ENCODE results near the gene ARAP3.

ARAP3 gene

GRCh38 chr5:141641634-141642267 lies 40.3 kb downstream of the ARAP3 start:
- H3K27ac ChIP-seq, result 0 out of 2 replicates have a peak overlapping the region, but pooled peaks have one; percentile 9
- ChIA-PET POLR2A (ENCODE audit: low non-redundant PET) (interaction anchor here (0.7 kb wide), 1 partner anchor 9 kb away, joined by 3 read pairs; the partner anchor contains the start of gene FCHSD1), CTCF (interaction anchor here (1.3 to 2.1 kb wide), 3 partner anchors 23 to 50 kb away, joined by 6 to 7 read pairs (median 6); partner anchors contain the start of gene DIAPH1)
- DNase-seq (ENCODE audit: low spot score), result peak; percentile 93
- TF ChIP-seq CTCF (conservative IDR thresholded peaks at IDR 0.05; ENCODE audit: low read depth), result no peak

- DNase-seq (ENCODE audit: low spot score), result no peak
- no peak for TF ChIP-seq CTCF (conservative IDR thresholded peaks at IDR 0.05; ENCODE audit: low read depth)
- ChIA-PET CTCF (interaction anchor here (0.6 to 2.1 kb wide), 3 partner anchors 9 to 48 kb away, joined by 3 to 7 read pairs (median 6); partner anchors contain the start of gene DIAPH1), POLR2A (ENCODE audit: low non-redundant PET) (no interaction called here)
- peak overlapping the region; percentile 9; the same call in 1 of the 2 replicates for H3K27ac ChIP-seq
These were observed 41.3 kb downstream of the ARAP3 start for GRCh38 chr5:141640698-141641097.

- no peak for DNase-seq (ENCODE audit: low spot score)
- POLR2A ChIA-PET (ENCODE audit: low non-redundant PET), result no interaction called here
- TF ChIP-seq CTCF (conservative IDR thresholded peaks at IDR 0.05; ENCODE audit: low read depth), result no peak
- H3K27ac ChIP-seq, result peak overlapping the region; percentile 9; the same call in 1 of the 2 replicates
- CTCF ChIA-PET, result interaction anchor here (0.7 to 1.9 kb wide), 2 partner anchors 48 to 69 kb away, joined by 3 to 6 read pairs; no protein-coding TSS in a partner anchor
These were observed 42.0 kb downstream of the ARAP3 start for GRCh38 chr5:141640051-141640415.

- ChIA-PET CTCF (interaction anchor here (0.7 to 1.7 kb wide), 3 partner anchors 20 to 68 kb away, joined by 3 to 5 read pairs (median 4); partner anchors contain the start of gene DIAPH1), POLR2A (ENCODE audit: low non-redundant PET) (no interaction called here)
- no peak for DNase-seq (ENCODE audit: low spot score)
- peak overlapping the region; percentile 9; the same call in 1 of the 2 replicates for H3K27ac ChIP-seq
- TF ChIP-seq CTCF (conservative IDR thresholded peaks at IDR 0.05; ENCODE audit: low read depth), result no peak
These were observed 42.5 kb downstream of the ARAP3 start for GRCh38 chr5:141639357-141640050.

- ChIA-PET POLR2A (ENCODE audit: low non-redundant PET) (no interaction called here), CTCF (interaction anchor here (0.6 to 1.7 kb wide), 4 partner anchors 20 to 59 kb away, joined by 4 to 6 read pairs (median 4); partner anchors contain the start of gene DIAPH1)
- no peak for TF ChIP-seq CTCF (conservative IDR thresholded peaks at IDR 0.05; ENCODE audit: low read depth)
- no peak for DNase-seq (ENCODE audit: low spot score)
- H3K27ac ChIP-seq, result no peak overlapping the region
These were observed 43.3 kb downstream of the ARAP3 start for GRCh38 chr5:141638771-141639170.

GRCh38 chr5:141637767-141638419 lies 44.1 kb downstream of the ARAP3 start:
- TF ChIP-seq CTCF (conservative IDR thresholded peaks at IDR 0.05; ENCODE audit: low read depth), result no peak
- POLR2A ChIA-PET (ENCODE audit: low non-redundant PET), result interaction anchor here (1.2 to 2.5 kb wide), 3 partner anchors 10 to 45 kb away, joined by 5 to 7 read pairs (median 6); partner anchors contain the start of gene FCHSD1

More at GRCh38 chr5:141637767-141638419, 44.1 kb downstream of the ARAP3 start:
- CTCF ChIA-PET, result interaction anchor here (0.6 to 2.3 kb wide), 8 partner anchors 18 to 321 kb away, joined by 3 to 24 read pairs (median 4); partner anchors contain the start of gene DIAPH1
- peak; percentile 72 for DNase-seq (ENCODE audit: low spot score)
- H3K27ac ChIP-seq, result peak overlapping the region; percentile 73

All from RWPE1 (cell line).